ENCODE results near the gene AVL9. TPM values are rescaled to one million over a fixed set of nuclear protein-coding genes. Genes with fewer than 3 reads are reported as not detected.

Gene AVL9
- total and polyA plus RNA-seq, 2 donors (not counting 1 experiment from before 2014, with no cell fraction given): 16.7 to 52.4 TPM

GRCh38 chr7:32532086-32532485, 36.8 kb downstream of the AVL9 start:
- Histone ChIP-seq H4K20me1 (ENCODE audit: control insufficient read depth, extremely low read depth, insufficient read depth, low read length) (peaks cover 2% of the 10 kb centered on the region), H3K4me3 (replicated peaks in 1 of 4; ENCODE audit: control extremely low read depth in 1 of 4, insufficient read depth in 1 of 4, low read depth in 3 of 4, low read length in 4 of 4) (no peak overlapping the region), H3K27ac (ENCODE audit: insufficient read depth, low read length) (no peak overlapping the region), H2AFZ (ENCODE audit: low read length) (no peak overlapping the region), H3K36me3 (ENCODE audit: control insufficient read depth, insufficient read depth, low read length) (no peaks in the 10 kb centered on the region), H3K4me1 (ENCODE audit: control insufficient read depth, extremely low read depth, insufficient read depth, low read length) (peaks cover 4% of the 10 kb centered on the region), H3K27me3 (ENCODE audit: control insufficient read depth, insufficient read depth, low read length) (no peaks in the 10 kb centered on the region), H3K9ac (ENCODE audit: insufficient read depth, low read length) (no peak overlapping the region), H3K79me2 (ENCODE audit: control insufficient read depth, insufficient read depth, low read length) (peaks cover 15% of the 10 kb centered on the region), H3K9me3 (ENCODE audit: control insufficient read depth, insufficient read depth, low read depth, low read length) (no peaks in the 10 kb centered on the region), H3K4me2 (ENCODE audit: extremely low read depth, insufficient read depth, low read length) (no peak overlapping the region)
- DNase-seq (ENCODE audit: low read depth in 2 of 2): no peak
- TF ChIP-seq EZH2 (IDR thresholded peaks at IDR 0.05; ENCODE audit: low read length, missing control alignments): no peak
- TF ChIP-seq, protein P1, sequence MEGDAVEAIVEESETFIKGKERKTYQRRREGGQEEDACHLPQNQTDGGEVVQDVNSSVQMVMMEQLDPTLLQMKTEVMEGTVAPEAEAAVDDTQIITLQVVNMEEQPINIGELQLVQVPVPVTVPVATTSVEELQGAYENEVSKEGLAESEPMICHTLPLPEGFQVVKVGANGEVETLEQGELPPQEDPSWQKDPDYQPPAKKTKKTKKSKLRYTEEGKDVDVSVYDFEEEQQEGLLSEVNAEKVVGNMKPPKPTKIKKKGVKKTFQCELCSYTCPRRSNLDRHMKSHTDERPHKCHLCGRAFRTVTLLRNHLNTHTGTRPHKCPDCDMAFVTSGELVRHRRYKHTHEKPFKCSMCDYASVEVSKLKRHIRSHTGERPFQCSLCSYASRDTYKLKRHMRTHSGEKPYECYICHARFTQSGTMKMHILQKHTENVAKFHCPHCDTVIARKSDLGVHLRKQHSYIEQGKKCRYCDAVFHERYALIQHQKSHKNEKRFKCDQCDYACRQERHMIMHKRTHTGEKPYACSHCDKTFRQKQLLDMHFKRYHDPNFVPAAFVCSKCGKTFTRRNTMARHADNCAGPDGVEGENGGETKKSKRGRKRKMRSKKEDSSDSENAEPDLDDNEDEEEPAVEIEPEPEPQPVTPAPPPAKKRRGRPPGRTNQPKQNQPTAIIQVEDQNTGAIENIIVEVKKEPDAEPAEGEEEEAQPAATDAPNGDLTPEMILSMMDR (conservative IDR thresholded peaks at IDR 0.05 in 1 of 2, IDR thresholded peaks at IDR 0.05 in 1 of 2; ENCODE audit: low read depth in 1 of 2, low read length in 2 of 2): no peak

DNA sequence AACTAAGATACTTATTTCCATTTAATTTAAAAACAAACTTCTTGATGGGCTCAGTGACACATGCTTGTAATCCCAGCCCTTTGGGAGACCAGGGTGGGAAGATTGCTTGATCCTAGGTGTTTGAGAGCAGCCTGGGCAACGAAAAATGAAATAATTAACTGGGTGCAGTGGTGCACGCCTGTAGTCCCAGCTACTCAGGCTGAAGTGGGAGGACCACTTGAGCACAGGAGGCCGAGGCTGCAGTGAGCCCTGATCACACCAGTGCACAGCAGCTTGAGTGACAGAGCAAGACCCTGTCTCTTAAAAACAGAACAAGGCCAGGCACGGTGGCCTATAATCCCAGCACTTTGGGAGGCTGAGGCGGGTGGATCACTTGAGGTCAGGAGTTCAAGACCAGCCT, 37.4 kb downstream of the AVL9 start:
- H3K9me3 ChIP-seq (ENCODE audit: control insufficient read depth, insufficient read depth, low read depth, low read length): no peaks in the 10 kb centered on the region
- H3K27ac ChIP-seq (ENCODE audit: insufficient read depth, low read length): no peak overlapping the region
- DNase-seq (ENCODE audit: low read depth in 2 of 2): no peak
- peaks cover 16% of the 10 kb centered on the region for H3K79me2 ChIP-seq (ENCODE audit: control insufficient read depth, insufficient read depth, low read length)
- H3K36me3 ChIP-seq (ENCODE audit: control insufficient read depth, insufficient read depth, low read length): no peaks in the 10 kb centered on the region
- H3K4me2 ChIP-seq (ENCODE audit: extremely low read depth, insufficient read depth, low read length): no peak overlapping the region
- no peak overlapping the region for H3K4me3 ChIP-seq (replicated peaks in 1 of 4; ENCODE audit: control extremely low read depth in 1 of 4, insufficient read depth in 1 of 4, low read depth in 3 of 4, low read length in 4 of 4)
- peaks cover 2% of the 10 kb centered on the region for H4K20me1 ChIP-seq (ENCODE audit: control insufficient read depth, extremely low read depth, insufficient read depth, low read length)
- TF ChIP-seq, protein P1 (conservative IDR thresholded peaks at IDR 0.05 in 1 of 2, IDR thresholded peaks at IDR 0.05 in 1 of 2; ENCODE audit: low read depth in 1 of 2, low read length in 2 of 2): no peak
- TF ChIP-seq EZH2 (IDR thresholded peaks at IDR 0.05; ENCODE audit: low read length, missing control alignments): no peak
- H3K9ac ChIP-seq (ENCODE audit: insufficient read depth, low read length): no peak overlapping the region
- peaks cover 4% of the 10 kb centered on the region for H3K4me1 ChIP-seq (ENCODE audit: control insufficient read depth, extremely low read depth, insufficient read depth, low read length)
- no peaks in the 10 kb centered on the region for H3K27me3 ChIP-seq (ENCODE audit: control insufficient read depth, insufficient read depth, low read length)
- H2AFZ ChIP-seq (ENCODE audit: low read length): no peak overlapping the region

GRCh38 chr7:32533276-32534029, 38.2 kb downstream of the AVL9 start:
- no peak for TF ChIP-seq EZH2 (IDR thresholded peaks at IDR 0.05; ENCODE audit: low read length, missing control alignments)
- TF ChIP-seq, protein P1 (conservative IDR thresholded peaks at IDR 0.05 in 1 of 2, IDR thresholded peaks at IDR 0.05 in 1 of 2; ENCODE audit: low read depth in 1 of 2, low read length in 2 of 2): no peak
- Histone ChIP-seq H2AFZ (ENCODE audit: low read length) (no peak overlapping the region), H3K9me3 (ENCODE audit: control insufficient read depth, insufficient read depth, low read depth, low read length) (no peaks in the 10 kb centered on the region), H3K4me2 (ENCODE audit: extremely low read depth, insufficient read depth, low read length) (peak overlapping the region; percentile 32), H3K4me1 (ENCODE audit: control insufficient read depth, extremely low read depth, insufficient read depth, low read length) (peaks cover 4% of the 10 kb centered on the region), H3K9ac (ENCODE audit: insufficient read depth, low read length) (no peak overlapping the region), H3K4me3 (replicated peaks in 1 of 4; ENCODE audit: control extremely low read depth in 1 of 4, insufficient read depth in 1 of 4, low read depth in 3 of 4, low read length in 4 of 4) (peak overlapping the region in 1 of 4 experiments; percentile 15), H4K20me1 (ENCODE audit: control insufficient read depth, extremely low read depth, insufficient read depth, low read length) (peaks cover 2% of the 10 kb centered on the region), H3K36me3 (ENCODE audit: control insufficient read depth, insufficient read depth, low read length) (no peaks in the 10 kb centered on the region), H3K27me3 (ENCODE audit: control insufficient read depth, insufficient read depth, low read length) (no peaks in the 10 kb centered on the region), H3K27ac (ENCODE audit: insufficient read depth, low read length) (no peak overlapping the region), H3K79me2 (ENCODE audit: control insufficient read depth, insufficient read depth, low read length) (peaks cover 17% of the 10 kb centered on the region)
- peak; percentile 31 to 81 for DNase-seq (ENCODE audit: low read depth in 2 of 2)

All from fibroblast of lung (primary cell).